ENCODE results near the gene GPX1.
A peak's percentile ranks its signal among the peaks of the same experiment; 100 is the strongest.
"Not testable (repeated sequence)": the region's sequence is repeated elsewhere in the genome, so short reads cannot be mapped to it uniquely, and the experiment has no call there.

The GPX1 gene

DNA sequence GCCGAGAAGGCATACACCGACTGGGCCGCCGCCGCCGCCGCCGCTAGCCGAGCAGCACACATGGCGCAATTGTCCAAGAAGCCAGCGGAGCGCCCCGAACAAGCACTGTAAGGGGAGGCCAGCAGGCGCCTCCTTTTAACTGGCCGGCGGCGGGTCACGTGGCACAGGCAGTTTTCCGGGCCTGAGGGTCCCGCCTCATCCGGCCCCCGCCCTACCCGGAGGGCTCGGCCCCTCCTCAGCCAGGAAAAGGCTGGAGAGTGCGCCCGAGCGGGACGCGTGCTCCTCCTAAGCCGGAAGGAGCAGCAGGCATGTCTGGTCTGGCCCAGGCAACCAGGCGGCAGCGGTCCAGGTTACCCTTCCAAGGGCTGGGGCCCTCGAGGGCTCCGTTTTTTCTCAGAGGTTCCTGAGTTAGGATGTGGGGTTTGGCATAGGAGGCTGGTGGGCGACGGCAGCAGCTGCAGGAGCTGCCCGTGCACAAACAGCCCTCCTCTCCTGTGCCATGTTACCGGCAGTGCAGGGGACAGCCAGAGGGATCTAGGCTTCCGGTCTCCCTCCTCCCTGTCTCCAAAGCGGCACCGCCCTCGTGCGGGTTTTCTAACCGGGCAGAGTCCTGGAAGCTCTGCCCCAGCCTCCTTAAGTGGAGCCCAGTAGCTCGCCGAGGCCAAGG, at the start of gene GPX1:
Gene GPX1, minus strand, starts transcription at position 137 of the 667 bp plus-strand sequence. Its CDS starts 75 bp downstream, at position 62.
- DNase-seq: peak; percentile 82 to 86

DNA sequence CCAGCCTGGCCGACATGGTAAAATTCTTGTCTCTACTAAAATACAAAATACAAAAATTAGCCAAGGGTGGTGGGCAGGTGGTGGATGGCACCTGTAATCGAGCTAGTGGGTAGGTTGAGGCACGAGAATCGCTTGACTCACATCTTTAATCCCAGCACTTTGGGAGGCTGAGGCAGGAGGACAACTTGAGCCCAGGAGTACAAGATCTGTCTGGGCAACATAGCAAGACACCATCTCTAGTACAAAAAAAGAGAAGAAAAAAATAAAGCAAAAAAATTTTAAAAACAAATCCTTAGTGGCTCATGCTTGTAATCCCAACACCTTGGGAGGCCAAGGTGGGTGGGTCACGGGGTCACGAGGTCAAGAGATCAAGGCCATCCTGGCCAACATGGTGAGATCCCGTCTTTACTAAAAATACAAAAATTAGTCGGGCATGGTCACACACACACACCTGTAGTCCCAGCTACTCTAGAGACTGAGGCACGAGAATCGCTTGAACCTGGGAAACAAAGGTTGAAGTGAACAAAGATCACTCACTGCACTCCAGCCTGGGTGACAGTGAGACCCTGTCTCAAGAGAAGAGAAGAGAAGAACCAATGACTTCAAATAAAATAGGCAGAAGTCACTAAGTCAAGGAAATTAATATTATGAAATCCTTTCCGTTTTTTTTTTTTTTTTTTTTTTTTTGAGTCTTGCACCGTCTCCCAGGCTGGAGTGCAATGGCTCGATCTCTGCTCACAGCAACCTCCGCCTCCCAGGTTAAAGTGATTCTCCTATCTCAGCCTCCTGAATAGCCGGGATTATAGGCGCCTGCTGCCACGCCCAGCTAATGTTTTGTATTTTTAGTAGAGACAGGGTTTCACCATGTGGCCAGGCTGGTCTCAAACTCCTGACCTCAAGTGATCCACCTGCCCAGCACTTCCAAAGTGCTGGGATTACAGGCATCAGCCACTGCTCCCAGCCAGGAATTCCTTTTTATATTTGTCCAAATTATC, 48.7 kb upstream of the GPX1 start:
- DNase-seq: no peak

DNA sequence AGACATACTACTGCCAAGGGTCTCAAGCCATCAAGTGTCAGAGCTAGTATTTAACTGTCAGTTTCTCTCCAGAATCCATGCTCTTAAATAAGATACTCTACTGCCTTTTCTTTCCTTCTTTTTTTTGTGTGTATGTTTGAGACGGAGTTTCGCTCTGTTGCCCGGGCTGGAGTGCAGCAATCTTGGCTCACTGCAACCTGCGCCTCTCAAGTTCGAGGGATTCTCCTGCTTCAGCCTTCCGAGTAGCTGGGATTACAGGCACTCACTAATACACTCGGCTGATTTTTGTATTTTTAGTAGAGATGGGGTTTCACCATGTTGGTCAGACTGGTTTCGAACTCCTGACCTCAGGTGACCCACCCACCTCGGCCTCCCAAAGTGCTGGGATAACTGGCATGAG, 47.4 kb upstream of the GPX1 start:
- not testable (repeated sequence) for DNase-seq

DNA sequence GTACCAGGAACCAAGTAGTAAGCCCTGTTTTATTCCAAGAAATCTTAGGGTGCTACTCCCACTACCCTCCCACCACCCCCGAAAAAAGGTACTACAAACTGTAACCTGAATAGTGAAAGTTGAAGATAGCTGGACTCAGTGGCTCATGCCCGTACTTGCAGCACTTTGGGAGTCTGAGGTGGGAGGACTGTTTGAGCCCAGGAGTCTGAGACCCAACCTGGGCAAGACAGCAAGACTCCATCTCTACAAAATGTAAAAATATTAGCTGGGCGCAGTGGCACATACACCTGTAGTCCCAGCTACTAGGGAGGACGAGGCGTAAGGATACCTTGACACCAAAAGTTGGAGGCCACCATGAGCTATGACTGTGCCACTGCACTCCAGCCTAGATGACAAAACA, 45.7 kb upstream of the GPX1 start:
- no peak for DNase-seq

DNA sequence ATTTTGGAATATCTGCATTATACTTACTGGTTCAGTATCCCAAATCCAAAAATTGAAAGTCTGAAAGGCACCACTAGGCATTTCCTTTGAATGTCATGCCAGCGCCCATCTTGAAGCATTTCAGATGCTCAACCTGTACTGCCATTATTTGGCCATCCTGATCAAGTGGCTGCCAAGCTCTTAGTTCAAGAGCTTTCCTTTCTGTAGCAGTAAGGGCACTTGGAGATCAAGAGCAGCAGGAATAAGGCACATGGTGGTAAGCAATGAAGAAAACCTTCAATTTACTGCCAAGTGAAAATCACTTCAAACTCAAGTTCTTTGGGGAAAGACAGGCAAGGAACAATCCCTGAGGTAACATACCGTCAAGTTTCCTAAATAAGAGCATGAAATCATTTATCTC, 43.6 kb upstream of the GPX1 start:
- DNase-seq: no peak

DNA sequence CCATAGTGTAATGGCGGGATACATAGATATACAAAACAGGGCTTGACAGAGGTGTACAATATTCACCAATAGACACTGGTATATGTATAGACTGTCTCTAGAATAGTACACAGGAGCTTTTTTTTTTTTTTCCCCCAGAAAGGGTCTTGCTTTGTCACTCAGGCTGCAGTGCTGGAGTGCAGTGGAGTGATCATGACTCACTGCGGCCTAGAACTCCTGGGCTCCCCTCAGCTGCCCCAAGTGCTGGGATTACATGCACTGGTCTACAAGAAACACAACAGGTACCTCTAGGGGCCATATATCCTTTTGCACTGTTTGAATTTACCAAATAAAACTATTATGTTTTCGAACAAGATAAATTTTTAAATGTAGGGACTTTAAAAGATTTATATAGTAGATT, 41.3 kb upstream of the GPX1 start:
- DNase-seq: no peak

DNA sequence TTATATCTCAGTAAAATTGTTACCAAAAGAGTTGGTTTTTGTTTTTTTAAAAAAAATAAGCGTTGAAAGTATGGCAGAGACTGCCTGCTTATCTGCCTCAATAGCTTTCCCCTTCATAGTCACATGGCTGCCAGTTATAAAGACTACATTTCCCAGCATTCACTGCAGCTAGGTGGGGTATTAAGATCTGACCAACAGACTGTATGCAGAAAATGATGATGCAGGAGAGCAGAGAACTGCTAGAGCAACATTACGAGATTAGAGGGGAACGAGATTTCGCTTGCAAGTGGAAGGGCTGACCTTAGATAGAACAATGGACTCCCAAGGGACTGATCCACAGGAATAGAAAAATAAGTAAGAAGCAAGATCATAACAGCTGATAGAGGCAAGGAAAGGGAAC, 39.3 kb upstream of the GPX1 start:
- DNase-seq: peak in 1 of 2 donors; percentile 44

DNA sequence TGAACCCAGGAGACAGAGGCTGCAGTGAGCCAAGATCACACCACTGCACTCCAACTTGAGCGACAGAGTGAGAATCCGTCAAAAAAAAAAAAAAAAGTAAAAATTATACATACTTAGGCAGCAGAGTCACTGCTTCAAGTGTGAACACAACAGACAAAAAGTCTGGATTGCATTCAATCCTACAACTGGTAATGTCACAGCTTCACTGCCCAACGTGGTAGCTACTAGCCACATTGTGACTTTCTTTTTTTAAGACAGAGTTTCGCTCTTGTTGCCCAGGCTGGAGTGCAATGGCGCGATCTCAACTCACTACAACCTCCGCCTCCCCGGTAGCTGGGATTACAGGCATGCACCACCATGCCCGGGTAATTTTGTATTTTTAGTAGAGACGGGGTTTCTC, 33.2 kb upstream of the GPX1 start:
- not testable (repeated sequence) for DNase-seq

DNA sequence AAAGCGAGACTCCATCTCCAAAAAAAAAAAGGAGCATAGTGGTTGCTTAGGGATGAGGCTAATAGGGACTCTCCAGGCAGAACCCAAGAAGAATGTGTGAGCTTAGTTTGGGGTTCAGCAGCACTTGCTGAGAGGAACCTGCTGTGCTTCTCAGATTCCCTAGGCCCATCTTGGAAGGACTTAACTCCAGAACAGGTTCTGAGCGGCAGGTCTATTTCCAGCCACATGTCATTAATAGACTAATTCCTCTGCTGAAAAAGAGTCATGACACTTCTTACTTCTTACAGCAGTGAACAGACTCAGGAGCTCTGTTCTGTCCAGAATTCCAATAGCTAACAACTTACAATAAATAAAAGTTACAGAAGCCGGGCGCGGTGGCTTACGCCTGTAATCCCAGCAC, 31.1 kb upstream of the GPX1 start:
- DNase-seq: no peak

DNA sequence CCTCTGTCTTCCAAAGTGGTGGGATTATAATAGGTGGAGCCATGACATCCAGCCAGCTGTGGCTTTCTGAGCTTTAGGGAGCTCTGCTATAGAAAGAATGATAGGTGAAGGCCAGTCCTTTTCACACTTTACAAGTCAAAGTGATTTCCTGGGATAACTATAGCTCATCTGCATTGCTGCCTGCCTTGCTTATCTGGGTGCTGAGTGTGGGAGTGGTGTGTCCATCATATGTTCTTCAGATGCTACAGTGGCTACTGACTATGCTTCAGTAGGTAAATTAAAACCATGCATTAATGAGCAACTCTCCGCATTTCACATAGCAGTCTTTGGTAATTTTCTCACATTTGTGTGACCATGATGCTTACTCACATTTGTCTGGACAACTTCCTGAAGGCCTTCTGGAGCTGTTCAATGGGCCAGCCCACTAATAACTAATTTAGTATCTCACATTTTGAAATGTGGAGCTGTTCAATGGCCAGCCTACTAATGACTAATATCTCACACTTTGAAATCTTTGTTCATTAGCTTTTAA, 30.2 kb upstream of the GPX1 start:
- DNase-seq: no peak

DNA sequence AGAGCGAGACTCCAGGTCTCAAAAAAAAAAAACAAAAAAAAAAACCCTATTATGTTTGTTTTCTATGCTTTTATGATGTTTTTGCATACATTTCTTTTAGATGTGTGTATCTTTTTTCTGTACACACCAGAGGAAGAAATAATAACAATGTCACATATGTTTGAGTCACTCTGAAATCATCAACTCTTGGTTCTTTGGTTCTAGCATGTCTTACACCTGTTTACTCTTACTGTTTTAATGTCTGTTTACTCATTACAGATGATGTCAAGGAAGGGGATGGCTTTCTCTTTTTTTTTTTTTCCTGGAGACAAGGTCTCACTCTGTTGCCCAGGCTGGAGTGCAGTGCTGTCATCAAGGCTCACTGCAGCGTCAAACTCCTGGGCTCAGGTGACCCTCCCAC, 29.6 kb upstream of the GPX1 start:
- DNase-seq: no peak

DNA sequence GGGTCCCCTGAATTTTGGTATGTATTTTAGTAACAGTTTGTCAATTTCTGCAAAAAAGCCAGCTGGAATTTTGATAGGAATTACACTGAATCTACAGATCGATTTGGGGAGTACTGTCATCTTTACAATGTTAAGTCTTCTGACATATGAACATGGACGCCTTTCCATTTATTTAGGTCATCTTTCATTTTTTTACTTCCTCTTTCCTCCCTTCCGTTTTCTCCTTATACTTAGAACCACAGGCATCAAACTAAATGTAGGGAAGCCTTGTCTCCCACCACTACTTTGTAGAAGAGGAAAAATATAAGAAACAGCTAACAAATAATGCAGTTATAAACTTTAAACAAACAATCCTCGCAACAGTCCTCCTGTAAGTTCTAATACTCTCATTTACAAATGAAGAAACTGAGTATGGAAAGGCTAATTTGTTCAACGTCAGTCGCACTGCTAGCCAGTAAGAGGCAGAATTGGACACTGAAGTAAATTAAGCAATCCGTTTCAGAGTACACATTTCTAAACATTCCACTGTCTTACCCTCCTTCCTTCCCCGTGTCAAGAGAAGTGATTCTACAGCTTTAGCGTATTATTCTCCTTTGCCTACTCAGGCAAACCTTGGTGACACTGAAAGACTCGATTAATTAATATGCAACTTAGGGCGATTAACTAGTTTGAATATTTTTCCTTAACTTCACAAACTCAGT, 28.1 kb upstream of the GPX1 start:
- no peak for DNase-seq

DNA sequence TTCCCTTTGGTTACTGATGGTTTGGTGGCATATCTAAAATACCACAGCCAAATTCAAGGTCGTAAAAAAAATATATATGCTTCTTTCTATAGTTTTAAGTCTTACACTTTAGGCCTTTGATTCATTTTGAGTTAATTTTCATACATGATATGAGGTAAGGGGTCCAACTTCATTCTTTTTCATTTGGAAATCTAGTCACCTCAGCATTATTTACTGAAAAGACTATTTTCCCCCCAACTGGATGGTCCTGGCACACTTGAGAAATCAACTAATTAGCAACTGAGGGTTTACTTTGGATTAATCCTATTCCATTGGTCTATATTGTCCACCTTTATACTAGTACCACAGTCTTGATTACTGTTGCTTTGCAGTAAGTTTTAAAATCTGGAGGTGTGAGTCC, 27.5 kb upstream of the GPX1 start:
- no peak for DNase-seq

DNA sequence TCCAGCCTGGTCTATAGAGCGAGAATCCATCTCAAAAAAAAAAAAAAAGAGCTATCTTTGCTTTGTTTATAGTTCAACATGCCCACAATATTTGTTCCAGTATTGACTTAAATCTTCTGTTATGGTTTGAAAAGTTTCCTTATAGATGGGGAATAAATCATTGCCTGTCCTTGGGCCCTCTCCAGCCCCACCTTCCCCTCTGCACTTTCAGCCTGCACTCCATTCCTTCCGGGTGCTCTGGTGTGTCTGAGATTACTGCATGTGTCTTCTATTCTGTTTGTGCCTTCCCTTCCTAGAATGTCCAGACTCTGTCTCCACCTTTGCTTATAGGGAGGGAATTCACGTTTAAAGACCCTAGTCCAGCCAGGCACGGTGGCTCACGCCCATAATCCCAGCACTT, 25.2 kb upstream of the GPX1 start:
- DNase-seq: no peak

DNA sequence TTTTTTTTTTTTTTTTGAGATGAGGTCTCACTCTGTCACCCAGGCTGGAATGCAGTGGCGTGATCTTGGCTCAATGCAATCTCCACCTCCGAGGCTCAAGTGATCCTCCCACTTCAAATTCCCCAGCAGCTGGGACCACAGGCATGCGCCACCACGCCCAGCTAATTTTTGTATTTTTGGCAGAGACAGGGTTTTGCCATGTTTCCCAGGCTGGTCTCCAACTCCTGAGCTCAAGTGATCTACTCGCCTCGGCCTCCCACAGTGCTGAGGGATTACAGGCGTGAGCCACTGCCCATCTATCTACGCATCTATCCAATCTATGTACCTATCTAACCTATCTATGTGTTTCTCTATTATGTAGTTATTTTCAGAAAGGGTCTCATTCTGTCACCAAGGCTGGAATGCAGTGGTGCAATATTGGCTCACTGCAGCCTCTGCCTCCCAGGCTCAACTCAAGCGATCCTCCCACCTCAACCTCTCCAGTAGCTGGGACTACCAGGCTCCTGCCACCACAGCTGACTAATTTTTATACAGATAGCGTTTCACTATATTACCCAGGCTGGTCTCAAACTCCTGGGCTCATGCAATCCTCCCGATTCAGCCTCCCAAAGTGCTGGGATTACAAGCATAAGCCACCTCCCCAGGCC, 20.2 kb upstream of the GPX1 start:
- no peak for DNase-seq

DNA sequence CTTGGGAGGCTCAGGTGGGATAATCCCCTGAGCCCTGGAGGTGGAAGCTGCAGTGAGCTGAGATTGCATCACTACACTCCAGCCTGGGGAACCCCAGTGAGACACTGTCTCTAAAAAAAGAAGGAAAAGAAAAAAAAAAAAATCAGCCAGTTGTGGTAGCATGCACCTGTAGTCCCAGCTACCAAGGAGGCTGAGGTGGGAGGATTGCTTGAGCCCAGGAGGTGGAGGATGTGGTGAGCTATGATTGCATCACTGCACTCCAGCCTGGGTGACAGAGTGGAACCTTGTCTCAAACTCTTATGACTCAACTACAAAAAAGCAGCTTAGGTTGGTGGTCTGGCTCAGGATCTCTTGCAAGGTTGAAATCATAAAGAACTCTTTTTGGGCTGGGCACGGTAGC, 19.3 kb upstream of the GPX1 start:
- peak; percentile 22 to 38 for DNase-seq

DNA sequence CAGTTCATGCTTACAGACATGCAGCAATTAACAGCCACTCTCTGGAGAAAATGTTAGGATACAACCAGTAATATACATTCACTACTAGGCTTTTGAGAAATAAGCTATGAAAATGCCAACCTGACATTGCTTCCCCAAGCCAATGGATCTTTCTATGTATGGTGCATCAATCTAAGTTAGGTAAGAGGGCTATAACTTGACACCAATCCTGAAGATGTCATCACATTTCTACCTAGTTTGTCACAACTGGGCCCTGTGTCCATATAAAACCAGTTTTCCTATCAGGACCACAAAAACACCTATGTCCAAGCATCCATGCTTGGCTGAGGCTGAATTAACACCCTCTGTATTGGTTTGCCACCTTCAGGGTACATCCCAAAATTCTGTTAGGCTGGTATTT, 13.8 kb upstream of the GPX1 start:
- DNase-seq: no peak

DNA sequence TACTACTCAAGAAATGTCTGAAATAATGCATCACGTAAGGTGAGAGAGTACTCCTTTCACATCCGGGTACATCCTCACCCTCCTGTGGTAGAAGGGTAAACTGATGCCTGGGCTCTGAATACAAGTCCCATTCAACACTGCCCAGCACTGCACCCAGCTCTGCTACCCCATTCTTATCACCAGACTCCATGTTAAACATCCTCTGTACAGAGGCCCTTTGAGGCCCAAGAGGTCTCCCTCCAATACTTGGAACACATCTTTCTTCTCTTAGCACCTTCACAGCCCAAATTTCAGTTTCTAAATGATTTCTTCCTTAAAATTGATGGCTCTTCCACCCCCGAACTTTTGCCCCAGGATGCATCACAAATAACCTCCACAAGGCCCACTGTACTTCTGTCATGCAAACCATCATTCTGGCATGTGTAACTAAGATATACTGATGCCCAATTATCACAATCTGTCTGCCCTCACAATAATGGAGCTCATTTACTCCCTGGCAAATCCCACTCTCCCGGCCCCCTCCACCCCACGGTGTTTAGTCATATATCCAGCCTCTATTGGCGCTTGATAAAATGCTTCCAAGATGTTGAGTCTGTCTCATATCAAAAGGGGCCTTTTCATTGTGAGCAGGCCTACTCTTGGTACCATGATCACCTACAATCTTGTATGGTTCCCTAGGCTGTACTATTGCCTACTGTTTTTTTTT, 12.6 kb upstream of the GPX1 start:
- DNase-seq: no peak

DNA sequence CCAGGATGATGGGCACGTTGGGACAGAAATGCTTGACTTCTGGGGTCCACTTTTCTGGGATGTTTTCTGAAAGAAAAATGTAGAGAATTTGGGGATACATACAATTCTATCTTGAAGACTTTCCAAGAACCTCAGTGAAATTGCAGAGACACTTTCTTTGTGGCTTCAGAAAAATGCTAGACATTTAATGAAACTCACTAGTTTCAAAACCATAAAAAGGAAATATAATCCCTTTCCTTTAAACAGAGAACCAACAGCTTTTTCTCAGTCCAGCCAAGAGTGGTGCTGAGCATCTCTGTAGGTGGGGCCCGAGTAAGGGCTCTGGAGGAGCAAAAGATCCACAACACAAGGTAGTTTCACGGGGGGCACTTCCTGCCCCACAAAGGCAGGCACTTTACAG, 4.4 kb upstream of the GPX1 start:
- DNase-seq: no peak

DNA sequence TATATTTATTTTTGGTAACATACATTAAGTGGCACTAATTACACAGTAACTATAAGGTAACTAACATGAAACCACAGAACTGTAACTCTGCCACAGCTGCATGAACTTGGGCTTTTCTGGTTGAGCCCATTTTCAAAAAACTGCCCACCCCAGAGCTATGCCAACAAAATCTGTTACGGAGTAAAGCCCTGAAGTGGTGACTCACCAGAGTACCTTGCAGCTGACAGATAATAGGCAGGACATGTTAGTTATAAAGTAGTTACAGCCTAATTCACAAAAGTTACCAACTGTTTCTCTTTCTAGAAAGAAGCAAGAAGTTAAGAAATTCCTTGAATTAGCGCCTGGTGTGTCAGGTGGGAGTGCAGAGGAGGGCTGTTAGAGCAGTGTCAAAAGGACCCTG, 1.5 kb upstream of the GPX1 start:
- no peak for DNase-seq

DNA sequence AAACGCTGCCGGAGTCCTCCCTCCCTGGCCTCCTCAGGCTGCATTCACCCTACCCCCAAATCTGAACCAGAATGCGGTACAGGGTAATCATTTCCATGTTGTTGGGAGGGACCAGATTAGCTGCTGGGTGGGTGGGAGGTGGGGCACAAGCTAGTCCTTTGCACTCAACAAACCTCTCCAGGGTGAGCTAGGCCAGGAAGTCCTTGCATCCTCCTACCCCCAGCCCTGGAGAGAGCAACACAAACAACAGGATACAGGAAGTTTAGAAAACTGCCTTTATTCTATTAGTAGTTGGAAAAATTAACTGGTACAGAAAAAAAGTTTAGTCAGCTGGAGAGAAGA, 702 bp upstream of the GPX1 start:
- no peak for DNase-seq
